Naive B cell (primary cell): ENCODE data around the gene DIAPH2. TPM values are rescaled to one million over a fixed set of nuclear protein-coding genes. Genes with fewer than 3 reads are reported as not detected.
"Not testable (repeated sequence)": the region's sequence is repeated elsewhere in the genome, so short reads cannot be mapped to it uniquely, and the experiment has no call there.

ENCODE experiments used
- ATAC-seq, 2 donors: fragments of 150-1000 bp; cut with Tn5 transposase; 2 replicates each; pipeline ENCODE4 v1.10.0; 2021; ENCODE audit warnings: low read depth in 2 of 2, mild to moderate bottlenecking in 2 of 2, moderate library complexity in 2 of 2
- DNase-seq: peaks from one replicate; pipeline ENCODE4 v3.0.0; 2022
- H3K27ac Mint-ChIP-seq, 6 donors: one replicate each; pipeline ENCODE4 v1.8.0; 2020 to 2022; ENCODE audit warnings: mild to moderate bottlenecking in 6 of 6, mixed read lengths in 6 of 6, moderate library complexity in 5 of 6, inconsistent platforms in 2 of 6
- H3K27me3 Mint-ChIP-seq, 3 donors: one replicate each; pipeline ENCODE4 v1.8.0; 2021 to 2022; ENCODE audit warnings: mixed read lengths in 3 of 3, mild to moderate bottlenecking in 1 of 3
- H3K36me3 Mint-ChIP-seq, 2 donors: one replicate each; pipeline ENCODE4 v1.8.0; 2020 to 2022; ENCODE audit warnings: mixed read lengths in 2 of 2, inconsistent platforms in 1 of 2, mild to moderate bottlenecking in 1 of 2
- H3K4me1 Mint-ChIP-seq, 3 donors: one replicate each; pipeline ENCODE4 v1.8.0; 2020 to 2022; ENCODE audit warnings: mixed read lengths in 3 of 3, inconsistent platforms in 1 of 3, mild to moderate bottlenecking in 1 of 3, moderate library complexity in 1 of 3
- H3K4me3 Mint-ChIP-seq, 8 donors: one replicate each; pipeline ENCODE4 v1.8.0; 2020 to 2022; ENCODE audit warnings: mild to moderate bottlenecking in 8 of 8, mixed read lengths in 8 of 8, moderate library complexity in 8 of 8, inconsistent platforms in 2 of 8
- H3K9me3 Mint-ChIP-seq, 7 donors: one replicate each; pipeline ENCODE4 v1.8.0; 2020 to 2022; ENCODE audit warnings: mixed read lengths in 7 of 7, mild to moderate bottlenecking in 5 of 7, inconsistent platforms in 2 of 7, moderate library complexity in 1 of 7
- polyA plus RNA-seq, 6 donors: library from polyadenylated mRNA; unstranded; fragments of 300-500 nt; fragmentation: Illumina TruSeq; gene quantifications; one replicate each; pipeline ENCODE4 v1.2.3, GENCODE V29; 2021; ENCODE audit warnings: low read depth in 6 of 6

DIAPH2 gene
- polyA plus RNA-seq, 6 donors from 2014 or later = 6.4 to 15.2 (median 9.9) TPM

DNA sequence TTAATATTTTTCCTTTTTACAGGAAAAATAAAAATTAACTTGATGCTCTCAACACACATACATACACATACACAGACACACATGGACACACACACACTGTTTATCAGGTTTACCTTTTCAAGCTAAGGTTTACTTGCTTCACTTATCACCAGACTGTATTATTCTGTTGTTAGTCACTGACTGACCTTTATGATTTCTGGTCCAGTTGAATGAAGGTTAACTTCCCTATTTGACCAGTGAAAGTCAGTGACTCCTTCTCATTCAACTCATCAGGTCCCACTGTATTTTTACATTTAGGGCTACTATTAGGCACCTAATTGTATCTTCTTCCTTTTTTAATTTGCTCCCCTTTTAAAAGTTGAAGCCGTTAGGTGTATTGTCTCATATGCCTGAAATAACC, 16.0 kb downstream of the DIAPH2 start:
- Mint-ChIP-seq H3K27ac (peak overlapping the region in 1 of 6 donors; percentile 13), H3K4me1 (peaks cover 0 to 19% (median 4%) of the 10 kb centered on the region in 3 donors)
- DNase-seq = no peak

DNA sequence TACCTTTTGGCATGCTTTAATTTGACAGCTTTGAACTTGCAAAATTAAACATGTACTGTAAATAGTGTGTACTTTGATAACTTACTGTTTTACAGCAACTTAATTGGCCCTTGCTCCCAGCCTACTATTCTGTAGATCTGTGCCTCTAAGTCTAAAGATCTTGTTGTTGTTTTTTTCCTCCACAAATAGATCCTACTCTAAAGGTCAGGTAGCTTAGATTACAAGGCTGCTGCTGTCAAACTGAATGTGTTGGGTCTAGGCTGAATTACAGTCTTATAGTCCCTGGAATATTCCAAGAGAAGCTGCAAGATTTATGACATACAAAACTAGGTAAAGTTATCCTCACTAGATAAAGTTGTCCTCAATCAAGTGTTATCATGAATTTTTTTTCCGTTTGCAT, 18.7 kb downstream of the DIAPH2 start:
- Mint-ChIP-seq H3K4me3 (no peak overlapping the region), H3K36me3 (peaks cover 0 to 4% of the 10 kb centered on the region in 2 donors), H3K9me3 (peaks cover 0 to 2% (median 0%) of the 10 kb centered on the region in 7 donors), H3K27me3 (no peaks in the 10 kb centered on the region), H3K4me1 (peaks cover 11 to 33% (median 15%) of the 10 kb centered on the region in 3 donors), H3K27ac (no peak overlapping the region)
- DNase-seq (no peak), ATAC-seq (no peak)

More for the DNA sequence above, 16.0 kb downstream of the DIAPH2 start:
- H3K36me3 Mint-ChIP-seq = peaks cover 0 to 4% of the 10 kb centered on the region in 2 donors
- no peaks in the 10 kb centered on the region for H3K27me3 Mint-ChIP-seq
- no peak for ATAC-seq
- H3K9me3 Mint-ChIP-seq = peaks cover 0 to 2% (median 0%) of the 10 kb centered on the region in 7 donors
- H3K4me3 Mint-ChIP-seq = no peak overlapping the region

DNA sequence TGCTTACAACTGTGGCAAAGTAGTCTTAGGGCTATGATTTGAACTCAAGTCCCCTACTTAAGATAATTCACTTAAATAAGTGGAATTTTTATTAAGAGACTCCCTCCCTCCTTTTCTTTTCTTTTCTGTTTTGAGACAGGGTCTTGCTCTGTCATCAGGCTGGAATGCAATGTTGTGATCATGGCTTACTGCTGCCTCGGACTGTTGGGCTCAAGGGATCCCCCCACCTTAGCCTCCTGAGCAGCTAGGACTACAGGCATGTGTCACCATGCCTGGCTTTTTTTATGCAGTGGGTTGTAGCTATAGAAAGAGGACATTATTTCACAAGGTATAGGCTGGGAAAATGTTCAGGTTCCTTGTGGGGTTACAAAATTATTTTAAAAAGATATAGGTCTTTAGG, 19.2 kb downstream of the DIAPH2 start:
- Mint-ChIP-seq H3K36me3 (peaks cover 0 to 4% of the 10 kb centered on the region in 2 donors), H3K4me3 (no peak overlapping the region), H3K4me1 (peaks cover 15 to 33% (median 17%) of the 10 kb centered on the region in 3 donors), H3K27ac (peak overlapping the region in 1 of 6 donors; percentile 84), H3K9me3 (peaks cover 0 to 2% (median 0%) of the 10 kb centered on the region in 7 donors), H3K27me3 (no peaks in the 10 kb centered on the region)
- DNase-seq = no peak
- no peak for ATAC-seq

DNA sequence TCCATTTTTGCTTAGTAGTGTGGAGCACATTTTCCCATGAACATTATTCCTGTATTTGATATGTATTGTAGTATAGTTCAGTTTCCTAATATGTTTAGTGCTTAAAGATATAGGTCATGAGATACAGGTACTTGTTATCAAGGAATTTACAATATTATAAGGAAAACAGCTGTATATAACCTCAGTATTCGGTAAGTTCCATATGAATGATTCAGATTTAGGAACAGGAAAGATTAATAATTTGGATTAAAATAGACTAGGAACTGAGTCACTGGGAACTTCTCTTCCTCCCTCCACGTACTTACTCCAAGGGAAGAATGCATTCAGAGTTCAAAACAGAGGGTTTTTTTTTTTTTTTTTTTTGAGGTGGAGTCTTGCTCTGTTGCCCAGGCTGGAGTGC, 20.0 kb downstream of the DIAPH2 start:
- ATAC-seq (no peak), DNase-seq (no peak)
- Mint-ChIP-seq H3K9me3 (peaks cover 0 to 2% (median 0%) of the 10 kb centered on the region in 7 donors), H3K27me3 (no peaks in the 10 kb centered on the region), H3K36me3 (peaks cover 0 to 4% of the 10 kb centered on the region in 2 donors), H3K27ac (no peak overlapping the region), H3K4me1 (peaks cover 15 to 33% (median 17%) of the 10 kb centered on the region in 3 donors), H3K4me3 (no peak overlapping the region)

DNA sequence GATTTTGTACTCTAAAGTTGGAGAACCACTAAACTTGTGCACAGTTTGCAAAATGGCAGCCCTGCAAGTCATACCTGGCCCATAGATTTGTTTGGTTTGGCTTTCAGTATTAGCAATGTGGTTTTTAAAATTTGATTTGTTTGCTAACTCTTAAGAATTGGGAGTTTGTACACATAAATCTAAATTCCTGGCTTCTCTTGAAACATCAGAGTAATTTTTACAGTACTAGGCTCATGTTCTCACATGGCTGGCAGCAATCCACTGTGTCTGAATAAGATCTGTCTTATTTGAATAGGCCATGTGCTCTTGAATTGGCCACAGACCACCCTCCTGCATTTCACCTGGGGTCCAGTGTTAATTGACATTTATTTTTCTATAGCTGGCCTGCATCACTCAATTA, 21.3 kb downstream of the DIAPH2 start:
- ATAC-seq (no peak), DNase-seq (no peak)
- Mint-ChIP-seq H3K27me3 (no peaks in the 10 kb centered on the region), H3K4me1 (peaks cover 15 to 25% (median 17%) of the 10 kb centered on the region in 3 donors), H3K36me3 (no peaks in the 10 kb centered on the region), H3K4me3 (no peak overlapping the region), H3K27ac (peak overlapping the region in 2 of 6 donors; percentile 11 to 79), H3K9me3 (peaks cover 0 to 2% (median 0%) of the 10 kb centered on the region in 7 donors)

DNA sequence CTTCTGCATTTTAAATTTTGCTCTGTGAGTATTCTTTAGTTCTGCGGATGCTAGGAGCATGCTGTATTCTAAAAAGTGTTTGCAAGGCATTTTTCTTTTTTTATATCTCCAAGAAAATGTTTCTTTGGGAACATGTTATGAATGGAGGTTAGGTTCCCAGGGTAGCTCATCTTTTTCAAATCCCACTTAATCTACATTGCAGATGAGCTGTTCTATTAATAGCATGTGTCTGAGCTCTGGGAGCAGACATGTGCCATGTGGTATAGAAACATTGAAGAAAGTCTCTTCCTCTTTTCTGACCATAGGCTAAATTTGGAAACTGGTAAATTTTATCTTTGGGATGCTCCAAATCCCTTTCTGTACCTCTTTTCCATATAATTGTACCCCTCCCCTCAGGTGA, 23.2 kb downstream of the DIAPH2 start:
- DNase-seq = no peak
- H3K4me1 Mint-ChIP-seq = peaks cover 23 to 30% (median 30%) of the 10 kb centered on the region in 3 donors
- ATAC-seq = no peak
- H3K36me3 Mint-ChIP-seq = no peaks in the 10 kb centered on the region
- no peak overlapping the region for H3K4me3 Mint-ChIP-seq
- no peak overlapping the region for H3K27ac Mint-ChIP-seq
- no peaks in the 10 kb centered on the region for H3K27me3 Mint-ChIP-seq
- H3K9me3 Mint-ChIP-seq = peaks cover 0 to 2% (median 0%) of the 10 kb centered on the region in 7 donors

DNA sequence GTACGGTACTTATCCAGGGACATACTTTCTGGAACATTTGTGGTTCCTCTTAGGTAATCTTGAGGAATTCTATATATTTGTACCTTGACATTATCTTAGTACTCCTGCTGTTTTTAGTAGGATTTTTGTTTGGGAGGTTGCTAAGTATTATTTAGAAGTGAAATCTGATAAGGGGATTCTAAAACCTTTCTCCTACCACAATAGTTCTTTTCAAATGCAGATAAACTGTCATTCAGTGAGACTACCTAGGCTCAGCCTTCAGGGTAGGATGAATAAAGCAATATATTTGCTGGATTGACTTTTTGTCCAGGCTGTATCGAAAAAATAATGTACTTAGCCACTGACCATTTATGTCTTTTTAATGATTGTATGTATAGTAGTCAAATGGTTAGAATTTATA, 25.4 kb downstream of the DIAPH2 start:
- H3K4me1 Mint-ChIP-seq = peaks cover 28 to 32% (median 31%) of the 10 kb centered on the region in 3 donors
- H3K4me3 Mint-ChIP-seq = no peak overlapping the region
- H3K9me3 Mint-ChIP-seq = no peaks in the 10 kb centered on the region
- no peaks in the 10 kb centered on the region for H3K27me3 Mint-ChIP-seq
- H3K27ac Mint-ChIP-seq = no peak overlapping the region
- ATAC-seq = no peak
- no peak for DNase-seq
- no peaks in the 10 kb centered on the region for H3K36me3 Mint-ChIP-seq

DNA sequence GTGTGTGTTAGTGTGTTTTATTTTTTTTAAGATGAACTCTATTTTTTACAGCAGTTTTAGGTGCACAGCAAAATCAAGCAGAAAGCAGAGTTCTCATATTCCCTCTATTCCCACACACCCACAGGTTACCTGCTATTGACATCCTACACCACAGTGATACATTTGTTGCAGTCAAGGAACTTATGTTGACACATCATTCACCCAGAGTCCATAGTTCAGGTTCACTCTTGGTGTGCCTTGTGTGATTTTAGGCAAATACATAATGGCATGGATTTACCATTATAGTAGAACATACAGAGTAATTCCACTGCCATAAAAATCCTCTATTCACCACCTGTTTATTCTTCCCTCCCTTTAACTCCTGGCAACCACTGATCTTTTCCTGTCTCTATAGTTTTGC, 28.7 kb downstream of the DIAPH2 start:
- Mint-ChIP-seq H3K27me3 (no peaks in the 10 kb centered on the region), H3K4me3 (peak overlapping the region in 1 of 8 donors; percentile 14), H3K27ac (no peak overlapping the region), H3K4me1 (peaks cover 24 to 33% (median 28%) of the 10 kb centered on the region in 3 donors), H3K36me3 (no peaks in the 10 kb centered on the region), H3K9me3 (peaks cover 0 to 3% (median 0%) of the 10 kb centered on the region in 7 donors)
- ATAC-seq (no peak), DNase-seq (no peak)

DNA sequence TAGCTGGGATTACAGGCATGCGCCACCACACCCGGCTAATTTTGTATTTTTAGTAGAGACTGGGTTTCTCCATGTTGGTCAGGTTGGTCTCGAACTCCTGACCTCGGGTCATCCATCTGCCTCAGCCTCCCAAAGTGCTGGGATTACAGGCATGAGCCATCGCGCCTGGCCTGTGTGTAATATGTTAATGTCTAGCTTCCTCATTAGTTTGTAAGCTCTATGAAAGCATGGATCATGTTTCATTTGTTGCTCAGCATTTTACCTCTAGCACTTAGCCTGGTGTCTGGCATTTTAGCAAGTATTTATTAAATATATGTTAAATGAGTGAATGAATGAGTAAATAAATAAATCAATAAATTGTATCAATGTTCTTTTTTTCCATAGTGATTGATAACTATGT, 29.8 kb downstream of the DIAPH2 start:
- H3K4me1 Mint-ChIP-seq = peaks cover 24 to 30% (median 24%) of the 10 kb centered on the region in 3 donors
- not testable (repeated sequence) for ATAC-seq, DNase-seq, H3K4me3 Mint-ChIP-seq, H3K9me3 Mint-ChIP-seq, H3K36me3 Mint-ChIP-seq, H3K27me3 Mint-ChIP-seq, H3K27ac Mint-ChIP-seq

DNA sequence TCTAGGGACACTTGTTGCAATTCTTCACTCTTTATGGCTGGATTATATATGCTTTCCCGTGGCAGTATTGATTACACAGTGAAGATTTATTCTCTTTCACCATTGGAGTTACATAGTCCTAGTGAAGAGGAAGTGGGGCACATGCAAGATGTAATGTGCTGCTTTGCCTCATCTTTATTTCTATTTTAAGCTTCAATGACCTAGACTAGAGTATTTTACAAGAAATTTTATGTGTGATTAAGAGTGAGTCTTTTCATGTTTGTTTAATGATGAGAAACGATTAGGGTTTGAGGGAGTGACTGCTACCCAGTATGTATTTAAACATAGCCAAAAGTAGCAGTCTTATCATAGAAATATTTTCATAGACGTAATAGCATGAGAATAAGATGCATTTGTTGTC, 30.8 kb downstream of the DIAPH2 start:
- ATAC-seq = no peak
- H3K36me3 Mint-ChIP-seq = no peaks in the 10 kb centered on the region
- H3K4me3 Mint-ChIP-seq = no peak overlapping the region
- H3K27me3 Mint-ChIP-seq = no peaks in the 10 kb centered on the region
- no peak for DNase-seq
- H3K9me3 Mint-ChIP-seq = peaks cover 0 to 8% (median 2%) of the 10 kb centered on the region in 7 donors
- H3K27ac Mint-ChIP-seq = no peak overlapping the region
- peaks cover 24 to 30% (median 24%) of the 10 kb centered on the region in 3 donors for H3K4me1 Mint-ChIP-seq

DNA sequence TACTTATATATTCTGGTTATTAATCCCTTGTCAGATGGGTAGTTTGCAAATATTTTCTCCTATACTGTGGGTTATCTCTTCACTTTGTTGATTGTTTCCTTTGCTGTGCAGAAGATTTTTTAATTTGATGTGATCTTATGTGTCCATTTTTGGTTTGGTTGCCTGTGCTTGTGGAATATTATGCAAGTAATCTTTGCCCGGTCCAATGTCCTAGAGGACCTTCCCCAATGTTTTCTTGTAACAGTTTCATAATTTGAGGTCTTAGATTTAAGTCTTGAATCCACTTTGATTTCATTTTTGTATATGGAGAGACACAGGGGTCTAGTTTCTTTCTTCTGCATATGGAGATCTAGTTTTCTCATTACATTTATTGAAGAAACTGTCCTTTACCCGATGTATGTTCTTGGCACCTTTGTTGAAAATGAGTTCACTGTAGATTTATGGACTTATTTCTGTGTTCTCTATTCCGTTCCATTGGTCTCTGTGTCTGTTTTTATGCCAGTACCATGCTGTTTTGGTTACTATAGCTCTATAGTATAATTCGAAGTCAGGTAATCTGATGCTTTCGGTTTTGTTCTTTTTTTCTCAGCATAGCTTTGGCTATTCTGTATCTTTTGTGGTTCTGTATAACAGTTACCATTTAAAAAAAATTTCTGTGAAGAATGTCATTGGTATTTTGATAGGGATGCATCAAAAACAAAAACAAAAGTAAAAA, 34.7 kb downstream of the DIAPH2 start:
- H3K4me1 Mint-ChIP-seq = peaks cover 15 to 19% (median 17%) of the 10 kb centered on the region in 3 donors
- ATAC-seq (no peak), DNase-seq (no peak)
- H3K4me3 Mint-ChIP-seq = no peak overlapping the region
- no peaks in the 10 kb centered on the region for H3K36me3 Mint-ChIP-seq
- no peaks in the 10 kb centered on the region for H3K27me3 Mint-ChIP-seq
- H3K9me3 Mint-ChIP-seq = peaks cover 0 to 8% (median 2%) of the 10 kb centered on the region in 7 donors
- no peak overlapping the region for H3K27ac Mint-ChIP-seq

DNA sequence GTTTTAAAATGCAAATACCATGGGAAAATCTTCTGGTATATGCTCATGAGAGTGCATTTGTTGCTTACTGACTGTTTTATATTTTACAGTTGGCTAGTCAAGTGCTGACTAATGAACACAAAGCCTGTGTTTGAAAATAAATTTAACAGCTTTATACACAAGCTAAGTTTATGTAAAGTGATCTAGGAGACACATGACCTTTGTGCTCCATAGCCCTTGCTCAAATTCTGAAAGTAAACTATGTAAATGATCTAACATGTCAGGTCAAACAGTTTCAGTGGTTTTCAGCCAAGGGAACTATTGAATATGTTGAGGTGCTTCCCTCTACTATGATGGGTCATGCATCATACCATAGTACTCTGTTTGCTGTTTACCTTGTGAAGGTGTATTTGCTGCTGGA, 36.7 kb downstream of the DIAPH2 start:
- peaks cover 0 to 8% (median 2%) of the 10 kb centered on the region in 7 donors for H3K9me3 Mint-ChIP-seq
- DNase-seq (no peak), ATAC-seq (peak; percentile 37 to 42)
- H3K36me3 Mint-ChIP-seq = no peaks in the 10 kb centered on the region
- no peaks in the 10 kb centered on the region for H3K27me3 Mint-ChIP-seq
- H3K27ac Mint-ChIP-seq = no peak overlapping the region
- no peak overlapping the region for H3K4me3 Mint-ChIP-seq
- H3K4me1 Mint-ChIP-seq = peaks cover 9 to 15% (median 11%) of the 10 kb centered on the region in 3 donors

DNA sequence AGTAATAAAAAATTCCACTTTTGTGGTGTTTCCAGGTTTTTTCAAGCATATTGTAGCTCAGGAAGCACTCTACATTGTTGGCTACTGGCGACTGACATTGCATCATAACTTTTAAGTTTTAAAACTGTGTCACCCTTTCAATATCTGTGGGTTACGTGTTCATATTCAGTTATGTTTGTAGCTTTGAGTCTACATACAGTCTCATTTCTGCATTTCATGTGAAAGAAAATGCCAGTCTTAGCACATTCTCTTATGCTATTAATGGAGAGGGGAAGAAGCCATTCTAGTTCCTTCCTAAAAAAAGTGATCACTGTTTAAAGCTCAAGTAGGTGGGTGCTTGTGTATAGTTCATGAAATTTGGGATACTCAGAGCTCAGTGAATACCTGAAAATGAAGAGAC, 38.1 kb downstream of the DIAPH2 start:
- peaks cover 0 to 8% (median 2%) of the 10 kb centered on the region in 7 donors for H3K9me3 Mint-ChIP-seq
- H3K27ac Mint-ChIP-seq = peak overlapping the region in 1 of 6 donors; percentile 19
- peaks cover 9 to 11% (median 10%) of the 10 kb centered on the region in 3 donors for H3K4me1 Mint-ChIP-seq
- no peaks in the 10 kb centered on the region for H3K36me3 Mint-ChIP-seq
- DNase-seq (no peak), ATAC-seq (no peak)
- no peaks in the 10 kb centered on the region for H3K27me3 Mint-ChIP-seq
- no peak overlapping the region for H3K4me3 Mint-ChIP-seq

DNA sequence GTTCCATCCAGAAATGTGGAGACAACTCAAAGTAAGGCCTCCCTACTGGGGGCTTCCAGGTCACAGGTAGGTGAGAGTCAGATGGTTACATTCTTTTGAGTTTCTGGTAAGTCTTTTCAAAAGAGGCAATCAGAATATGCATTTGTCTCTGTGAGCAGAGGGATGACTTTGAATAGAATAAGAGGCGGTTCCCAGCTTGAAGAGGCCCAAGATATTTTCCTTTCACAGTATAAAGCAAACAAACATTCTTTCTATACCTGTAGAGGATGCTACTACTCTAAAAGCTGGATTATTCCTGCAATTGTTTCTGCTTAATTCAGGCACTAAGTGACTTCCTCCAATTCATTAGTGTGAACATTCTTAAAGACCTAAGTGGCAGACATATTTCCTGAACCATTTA, 44.4 kb downstream of the DIAPH2 start:
- ATAC-seq (no peak), DNase-seq (no peak)
- H3K27me3 Mint-ChIP-seq = no peaks in the 10 kb centered on the region
- peaks cover 0 to 11% (median 4%) of the 10 kb centered on the region in 3 donors for H3K4me1 Mint-ChIP-seq
- H3K36me3 Mint-ChIP-seq = no peaks in the 10 kb centered on the region
- H3K4me3 Mint-ChIP-seq = no peak overlapping the region
- H3K27ac Mint-ChIP-seq = peak overlapping the region in 2 of 6 donors; percentile 60 to 63
- H3K9me3 Mint-ChIP-seq = peaks cover 0 to 2% (median 0%) of the 10 kb centered on the region in 7 donors
